Upper lobe of right lung (tissue), 1 donor: ENCODE data around the gene ERCC6L2. TPM values are rescaled to one million over a fixed set of nuclear protein-coding genes. Genes with fewer than 3 reads are reported as not detected.

Source experiments
- ATAC-seq: fragments of 200-7000 bp; cut with Tn5 transposase; one replicate; pipeline ENCODE4 v1.9.1; 2020; ENCODE audit warnings: mild to moderate bottlenecking, moderate library complexity
- DNase-seq: peaks from one replicate; pipeline ENCODE4 v3.0.0-alpha.2; 2020
- H3K27ac ChIP-seq: fragments of 200-600 bp; one replicate; pipeline ENCODE4 v1.8.0; 2022
- H3K27me3 ChIP-seq: fragments of 200-600 bp; one replicate; pipeline ENCODE4 v1.8.0; 2022; ENCODE audit warnings: mild to moderate bottlenecking
- H3K36me3 ChIP-seq: fragments of 200-600 bp; one replicate; pipeline ENCODE4 v1.8.0; 2022
- H3K4me1 ChIP-seq: fragments of 200-600 bp; one replicate; pipeline ENCODE4 v1.8.0; 2022
- H3K4me3 ChIP-seq: fragments of 200-600 bp; one replicate; pipeline ENCODE4 v1.8.0; 2022; ENCODE audit warnings: mild to moderate bottlenecking
- H3K9me3 ChIP-seq: fragments of 200-600 bp; one replicate; pipeline ENCODE4 v1.8.0; 2022
- CTCF ChIP-seq: fragments of 200-600 bp; IDR thresholded peaks from one replicate; pipeline ENCODE4 v1.8.0; 2022; ENCODE audit warnings: antibody characterized with exemption
- intact Hi-C: fragments of 100-400 bp; cut with DNase I; formaldehyde crosslinking; loops from one replicate; pipeline ENCODE4 v1.11.0; 2022
- total RNA-seq: library from RNA; stranded (reverse); fragmentation: NEBNext Ultra II Directional; extraction: Animal tissue kit (Norgen Biotek cat#: 25700); gene quantifications from one replicate; pipeline ENCODE4 v1.2.1, GENCODE V29; 2021
- donor health status: DM: no; HTN: yes; CAD: no; lungs with severe emphysema.

ERCC6L2 gene
- total RNA-seq, 1 donor from 2014 or later: 43.8 TPM

GRCh38 chr9:95979446-95979845 is 104.0 kb downstream of the ERCC6L2 start:
- DNase-seq (no peak), ATAC-seq (no peak)
- Histone ChIP-seq H3K27me3 (no peaks in the 10 kb centered on the region), H3K27ac (no peak overlapping the region), H3K4me3 (no peak overlapping the region), H3K4me1 (no peaks in the 10 kb centered on the region), H3K9me3 (no peaks in the 10 kb centered on the region), H3K36me3 (peaks cover 4% of the 10 kb centered on the region)
- TF ChIP-seq CTCF: no peak
- intact Hi-C loops: no loop called here

GRCh38 chr9:95980262-95981125 is 105.0 kb downstream of the ERCC6L2 start:
- Histone ChIP-seq H3K4me3 (no peak overlapping the region), H3K27me3 (no peaks in the 10 kb centered on the region), H3K4me1 (no peaks in the 10 kb centered on the region), H3K27ac (no peak overlapping the region), H3K36me3 (peaks cover 10% of the 10 kb centered on the region), H3K9me3 (no peaks in the 10 kb centered on the region)
- ATAC-seq: no peak
- intact Hi-C loops: no loop called here
- no peak for DNase-seq
- TF ChIP-seq CTCF: no peak

GRCh38 chr9:95981761-95982390 is 106.4 kb downstream of the ERCC6L2 start:
- Histone ChIP-seq H3K27ac (no peak overlapping the region), H3K4me1 (no peaks in the 10 kb centered on the region), H3K4me3 (no peak overlapping the region), H3K9me3 (no peaks in the 10 kb centered on the region), H3K36me3 (peaks cover 10% of the 10 kb centered on the region), H3K27me3 (no peaks in the 10 kb centered on the region)
- TF ChIP-seq CTCF: no peak
- intact Hi-C loops: no loop called here
- DNase-seq (no peak), ATAC-seq (no peak)

GRCh38 chr9:95985440-95986055 is 110.1 kb downstream of the ERCC6L2 start:
- no peaks in the 10 kb centered on the region for H3K27me3 ChIP-seq
- no peak for ATAC-seq
- intact Hi-C loops: no loop called here
- no peaks in the 10 kb centered on the region for H3K9me3 ChIP-seq
- no peaks in the 10 kb centered on the region for H3K4me1 ChIP-seq
- no peak for TF ChIP-seq CTCF
- H3K36me3 ChIP-seq: peaks cover 6% of the 10 kb centered on the region
- H3K27ac ChIP-seq: no peak overlapping the region
- no peak for DNase-seq
- no peak overlapping the region for H3K4me3 ChIP-seq

GRCh38 chr9:95989297-95989696 is 113.8 kb downstream of the ERCC6L2 start:
- intact Hi-C loops: no loop called here
- DNase-seq: no peak
- no peak for ATAC-seq
- Histone ChIP-seq H3K9me3 (no peaks in the 10 kb centered on the region), H3K27me3 (no peaks in the 10 kb centered on the region), H3K36me3 (peaks cover 6% of the 10 kb centered on the region), H3K4me3 (no peak overlapping the region), H3K27ac (no peak overlapping the region), H3K4me1 (no peaks in the 10 kb centered on the region)
- no peak for TF ChIP-seq CTCF
